Duodenal mucosa (tissue), 2 donors: ENCODE data around the gene IGFL2.
"Not testable (repeated sequence)": the region's sequence is repeated elsewhere in the genome, so short reads cannot be mapped to it uniquely, and the experiment has no call there.

ENCODE experiments used
- H3K27ac ChIP-seq: one replicate; pipeline ENCODE4 v1.7.0; 2013; ENCODE audit warnings: low read depth, low read length
- H3K27me3 ChIP-seq, 2 donors: one replicate each; pipeline ENCODE4 v1.7.0; 2013; ENCODE audit warnings: low read length in 2 of 2, control low read depth in 1 of 2; ENCODE audit not compliant: insufficient read depth in 2 of 2, control insufficient read depth in 1 of 2
- H3K36me3 ChIP-seq, 2 donors: one replicate each; pipeline ENCODE4 v1.7.0; 2013; ENCODE audit warnings: low read length in 2 of 2, control low read depth in 1 of 2; ENCODE audit not compliant: insufficient read depth in 2 of 2, control insufficient read depth in 1 of 2
- H3K4me1 ChIP-seq, 2 donors: one replicate each; pipeline ENCODE4 v1.7.0; 2013; ENCODE audit warnings: low read length in 2 of 2, control low read depth in 1 of 2; ENCODE audit not compliant: insufficient read depth in 2 of 2, control insufficient read depth in 1 of 2
- H3K4me3 ChIP-seq, 2 donors: one replicate each; pipeline ENCODE4 v1.7.0; 2013; ENCODE audit warnings: low read length in 2 of 2, low read depth in 1 of 2
- H3K9ac ChIP-seq, 2 donors: one replicate each; pipeline ENCODE4 v1.7.0; 2013; ENCODE audit warnings: low read length in 2 of 2, low read depth in 1 of 2
- H3K9me3 ChIP-seq, 2 donors: one replicate each; pipeline ENCODE4 v1.7.0; 2013; ENCODE audit warnings: low read length in 2 of 2, control low read depth in 1 of 2; ENCODE audit not compliant: control insufficient read depth in 1 of 2

IGFL2 gene

DNA sequence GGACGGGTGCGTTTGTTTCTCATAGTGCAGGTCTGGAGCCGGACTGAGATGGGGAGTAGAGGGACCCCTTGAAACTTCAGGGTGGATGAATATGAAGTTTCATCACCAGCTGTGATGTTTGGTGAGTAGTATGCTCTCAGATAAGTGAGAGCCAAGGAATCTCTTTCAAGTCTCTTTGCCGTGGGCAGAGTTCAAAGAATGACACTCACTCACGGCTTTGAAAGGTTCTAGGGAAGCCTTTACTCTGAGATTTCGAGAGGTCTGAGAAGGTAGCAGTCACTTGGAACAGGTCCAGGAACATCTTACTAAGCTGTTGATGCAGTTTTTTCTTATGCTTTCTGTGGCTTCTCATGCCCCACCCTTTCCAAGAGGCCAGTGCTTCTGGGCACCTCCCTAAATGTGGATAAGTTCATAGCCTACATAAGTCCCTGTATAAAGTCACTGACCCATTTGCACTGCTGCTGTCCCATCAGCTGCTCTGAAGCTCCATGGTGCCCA is at the start of gene IGFL2:
Gene IGFL2, plus strand, starts transcription at position 448 of the 498 bp plus-strand sequence. Its CDS starts 41 bp downstream, at position 489.
- Histone ChIP-seq H3K27me3 (peaks cover 0 to 2% of the 10 kb centered on the region in 2 donors), H3K9ac (no peak within 1 kb of the TSS), H3K4me1 (no peaks in the 10 kb centered on the region), H3K9me3 (no peaks in the 10 kb centered on the region), H3K27ac (no peak within 1 kb of the TSS), H3K36me3 (no peaks in the 10 kb centered on the region), H3K4me3 (no peak within 1 kb of the TSS)

DNA sequence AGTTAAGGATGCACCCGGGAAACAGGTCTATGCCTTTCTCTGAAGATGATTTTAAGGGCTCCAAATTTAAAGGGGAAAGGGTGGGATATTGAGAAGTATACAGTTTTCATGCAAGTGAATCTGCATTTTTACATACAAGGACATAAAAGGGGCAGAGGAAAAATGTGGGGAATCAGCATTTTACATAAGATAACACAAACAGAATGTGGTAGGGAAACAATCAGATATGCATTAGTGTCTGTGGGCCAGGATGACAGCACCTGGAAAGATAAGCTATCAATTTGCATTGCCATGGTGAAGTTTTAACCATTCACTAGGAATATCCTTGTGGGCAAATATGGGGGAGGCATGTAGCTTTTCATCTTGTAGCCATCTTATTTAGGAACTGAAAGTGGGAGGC is 47.7 kb upstream of the IGFL2 start:
- peaks cover 0 to 5% of the 10 kb centered on the region in 2 donors for H3K27me3 ChIP-seq
- H3K4me1 ChIP-seq, result no peaks in the 10 kb centered on the region
- no peak overlapping the region for H3K9ac ChIP-seq
- no peaks in the 10 kb centered on the region for H3K36me3 ChIP-seq
- no peak overlapping the region for H3K27ac ChIP-seq
- H3K9me3 ChIP-seq, result peaks cover 2 to 7% of the 10 kb centered on the region in 2 donors
- no peak overlapping the region for H3K4me3 ChIP-seq

DNA sequence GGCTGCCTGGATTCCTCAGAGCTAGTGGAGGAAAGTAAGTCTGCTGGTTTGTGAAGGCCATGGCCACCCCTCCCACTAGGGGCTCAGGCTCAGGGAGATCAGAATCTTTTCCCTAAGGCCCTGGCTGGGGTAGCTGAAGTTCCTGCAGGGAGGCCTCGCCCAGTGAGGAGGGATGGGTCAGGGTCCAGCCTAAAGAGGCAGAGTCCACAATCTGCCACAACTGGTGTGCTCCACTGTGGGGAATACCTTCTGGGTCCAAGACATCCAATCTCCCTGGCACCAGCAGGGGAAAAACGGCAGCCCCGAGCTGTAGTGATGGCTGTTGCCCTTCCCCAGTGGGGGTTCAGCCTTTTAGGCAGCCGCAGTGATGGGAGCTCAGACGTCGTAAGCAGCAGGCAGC is 46.7 kb upstream of the IGFL2 start:
- Histone ChIP-seq H3K9me3 (peaks cover 2 to 7% of the 10 kb centered on the region in 2 donors), H3K4me3 (no peak overlapping the region), H3K27ac (no peak overlapping the region), H3K27me3 (peaks cover 0 to 5% of the 10 kb centered on the region in 2 donors), H3K4me1 (no peaks in the 10 kb centered on the region), H3K36me3 (no peaks in the 10 kb centered on the region), H3K9ac (no peak overlapping the region)

DNA sequence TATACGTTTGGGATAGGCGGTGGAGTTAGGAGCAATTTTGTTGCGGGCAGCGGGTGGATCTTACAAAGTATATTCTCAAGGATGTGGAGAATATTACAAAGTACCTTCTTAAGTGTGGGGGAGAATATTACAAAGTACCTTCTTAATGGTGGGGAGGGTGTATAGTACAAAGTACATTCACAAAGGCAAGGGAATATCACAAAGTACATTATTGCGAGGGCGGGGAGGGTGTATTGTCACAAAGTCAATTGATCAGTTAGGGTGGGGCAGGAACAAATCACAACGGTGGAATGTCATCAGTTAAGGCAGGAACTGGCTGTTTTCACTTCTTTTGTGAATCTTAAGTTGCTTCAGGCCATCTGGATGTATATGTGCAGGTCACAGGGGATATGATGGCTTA is 45.7 kb upstream of the IGFL2 start:
- H3K36me3 ChIP-seq, H3K4me1 ChIP-seq, H3K27ac ChIP-seq, H3K9me3 ChIP-seq, H3K9ac ChIP-seq, H3K4me3 ChIP-seq, H3K27me3 ChIP-seq: not testable (repeated sequence)

DNA sequence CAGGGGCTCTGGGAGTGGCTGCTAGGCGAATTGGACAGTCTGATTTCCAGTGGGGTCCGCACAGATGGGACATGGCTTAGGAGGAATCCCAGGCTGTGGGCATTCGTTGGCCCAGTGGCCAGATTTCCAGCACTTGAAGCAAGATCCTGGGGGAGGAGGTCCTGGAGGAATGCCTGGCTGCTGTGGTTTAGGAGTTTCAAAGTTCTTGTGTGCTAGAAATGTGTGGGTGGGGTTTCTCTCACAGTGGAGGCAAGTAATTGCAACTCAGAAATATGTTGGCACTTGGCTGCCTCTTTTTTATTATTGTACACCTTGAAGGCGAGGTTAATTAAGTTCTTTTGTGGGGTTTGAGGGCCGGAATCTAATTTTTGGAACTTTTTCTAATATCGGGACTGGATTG is 40.7 kb upstream of the IGFL2 start:
- Histone ChIP-seq H3K36me3 (no peaks in the 10 kb centered on the region), H3K27ac (no peak overlapping the region), H3K9ac (no peak overlapping the region), H3K4me1 (no peaks in the 10 kb centered on the region), H3K9me3 (peaks cover 0 to 2% of the 10 kb centered on the region in 2 donors), H3K27me3 (peaks cover 4 to 5% of the 10 kb centered on the region in 2 donors), H3K4me3 (no peak overlapping the region)

DNA sequence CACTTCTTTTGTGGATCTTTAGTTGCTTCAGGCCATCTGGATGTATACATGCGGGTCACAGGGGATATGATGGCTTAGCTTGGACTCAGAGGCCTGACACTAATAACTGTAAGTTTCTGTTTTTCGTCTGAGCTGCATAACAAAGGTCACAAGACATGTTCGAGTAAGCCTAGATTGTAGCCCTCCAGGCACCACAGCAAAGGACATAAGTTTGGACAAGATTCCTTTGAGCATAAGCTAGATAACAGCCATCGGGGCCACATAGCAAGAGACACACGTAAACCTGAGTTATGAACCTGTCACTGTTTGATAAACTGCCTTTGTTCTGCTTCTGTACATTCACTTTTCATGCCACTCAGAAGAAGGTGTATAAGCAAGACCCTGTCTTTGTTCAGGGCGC is 38.2 kb upstream of the IGFL2 start:
- H3K9me3 ChIP-seq, result no peaks in the 10 kb centered on the region
- H3K27me3 ChIP-seq, result peaks cover 6 to 8% of the 10 kb centered on the region in 2 donors
- H3K9ac ChIP-seq, result no peak overlapping the region
- H3K4me3 ChIP-seq, result no peak overlapping the region
- H3K4me1 ChIP-seq, result no peaks in the 10 kb centered on the region
- no peaks in the 10 kb centered on the region for H3K36me3 ChIP-seq
- no peak overlapping the region for H3K27ac ChIP-seq

DNA sequence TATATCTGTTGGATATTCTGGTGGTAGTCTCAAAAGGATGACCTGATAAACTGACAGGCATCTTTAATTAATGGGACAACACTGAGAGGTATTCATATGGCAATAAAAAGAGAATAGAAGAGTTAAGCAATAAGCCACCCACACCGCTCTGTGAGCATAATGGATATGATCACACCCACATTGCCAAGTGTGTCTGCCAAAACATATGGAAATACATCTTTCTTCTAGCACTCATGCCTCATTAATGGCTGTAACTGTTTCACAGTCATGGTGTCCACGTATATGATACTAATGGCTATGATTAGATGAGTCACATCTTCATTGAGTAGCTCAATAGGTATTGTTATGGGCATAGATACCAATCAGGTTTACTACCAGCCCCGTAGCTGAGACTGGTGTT is 36.7 kb upstream of the IGFL2 start:
- H3K9me3 ChIP-seq, result no peaks in the 10 kb centered on the region
- H3K27ac ChIP-seq, result no peak overlapping the region
- no peak overlapping the region for H3K4me3 ChIP-seq
- H3K4me1 ChIP-seq, result no peaks in the 10 kb centered on the region
- H3K27me3 ChIP-seq, result peaks cover 6 to 8% of the 10 kb centered on the region in 2 donors
- H3K9ac ChIP-seq, result no peak overlapping the region
- H3K36me3 ChIP-seq, result no peaks in the 10 kb centered on the region

DNA sequence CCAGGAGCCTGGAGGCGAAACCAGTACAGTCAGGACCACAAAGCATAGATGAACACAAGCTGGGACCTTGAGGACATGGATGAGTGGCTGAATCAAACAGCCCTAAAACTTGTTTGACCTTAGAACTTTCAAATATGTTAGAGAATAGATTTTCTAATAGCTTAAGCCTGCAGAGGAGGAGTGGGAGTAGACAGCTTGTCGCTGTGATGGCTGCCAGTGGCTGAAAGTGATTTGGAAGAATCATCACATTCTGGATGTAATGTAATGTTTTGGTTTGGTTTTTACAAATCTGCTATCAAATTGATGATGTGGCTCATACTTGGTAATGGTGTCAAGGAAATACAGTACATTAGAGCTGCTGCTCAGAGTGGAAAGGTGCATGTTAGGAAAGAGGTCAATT is 35.5 kb upstream of the IGFL2 start:
- H3K4me1 ChIP-seq, result no peaks in the 10 kb centered on the region
- H3K9ac ChIP-seq, result no peak overlapping the region
- no peak overlapping the region for H3K4me3 ChIP-seq
- no peaks in the 10 kb centered on the region for H3K36me3 ChIP-seq
- no peak overlapping the region for H3K27ac ChIP-seq
- no peaks in the 10 kb centered on the region for H3K9me3 ChIP-seq
- H3K27me3 ChIP-seq, result peaks cover 6 to 8% of the 10 kb centered on the region in 2 donors

DNA sequence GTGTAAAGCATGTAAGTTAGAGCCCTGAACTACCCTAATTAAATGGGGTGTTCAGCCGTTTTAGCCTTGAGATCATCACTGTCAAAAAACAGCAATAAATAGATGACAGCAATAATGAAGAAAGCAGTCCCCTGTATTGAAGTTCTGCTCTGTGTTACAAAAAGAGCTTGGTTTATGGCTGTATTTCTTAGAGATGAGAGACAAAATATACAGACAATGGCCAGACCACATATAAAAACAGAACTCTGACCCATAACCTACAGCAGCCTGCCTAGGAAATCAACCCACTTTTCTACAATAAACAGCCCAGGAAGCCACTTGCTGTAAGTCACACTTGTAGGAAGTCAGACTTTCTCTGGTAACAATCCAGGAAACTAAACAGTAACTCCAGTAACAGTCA is 34.3 kb upstream of the IGFL2 start:
- Histone ChIP-seq H3K4me3 (no peak overlapping the region), H3K36me3 (no peaks in the 10 kb centered on the region), H3K27me3 (peaks cover 6 to 8% of the 10 kb centered on the region in 2 donors), H3K9ac (no peak overlapping the region), H3K9me3 (no peaks in the 10 kb centered on the region), H3K27ac (no peak overlapping the region), H3K4me1 (no peaks in the 10 kb centered on the region)

DNA sequence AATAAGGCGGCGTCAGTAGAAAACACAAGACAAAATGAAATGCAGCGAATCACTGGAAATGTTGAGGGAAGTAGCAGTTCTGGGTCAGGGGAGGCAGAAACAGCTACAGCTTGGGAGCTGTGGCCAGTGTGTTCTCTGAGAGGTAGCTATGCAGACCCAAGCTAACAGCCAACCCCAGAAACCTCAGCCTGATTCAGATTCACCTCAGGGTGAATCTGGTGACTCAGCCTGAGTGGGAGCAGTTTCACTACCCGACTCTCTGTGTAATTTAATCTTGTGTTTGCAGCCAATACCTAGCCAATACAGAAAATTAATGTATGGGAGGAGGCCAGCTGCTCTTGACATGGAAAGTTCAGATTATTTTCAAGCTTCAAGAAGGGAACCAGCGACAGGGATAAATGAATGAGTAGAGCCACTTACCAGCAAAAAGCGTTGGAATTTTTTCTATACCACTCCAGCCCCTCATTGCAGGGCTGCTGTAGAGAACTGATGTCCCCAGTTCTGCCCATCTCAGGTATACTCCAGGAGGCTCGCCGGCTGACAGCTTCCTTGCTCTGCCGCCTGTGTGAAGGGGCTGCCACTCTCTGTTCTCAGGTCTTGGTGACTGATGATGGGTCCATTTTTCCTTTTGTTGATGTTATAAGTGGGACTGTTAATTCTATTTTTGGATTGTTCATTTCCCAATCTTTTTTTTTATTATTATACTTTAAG is 32.5 kb upstream of the IGFL2 start:
- Histone ChIP-seq H3K36me3 (no peaks in the 10 kb centered on the region), H3K27ac (no peak overlapping the region), H3K9ac (no peak overlapping the region), H3K27me3 (peaks cover 6 to 12% of the 10 kb centered on the region in 2 donors), H3K4me3 (no peak overlapping the region), H3K9me3 (peaks cover 0 to 2% of the 10 kb centered on the region in 2 donors), H3K4me1 (no peaks in the 10 kb centered on the region)
